HepG2 (cell line): ENCODE data around the gene MMP25. TPM values are rescaled to one million over a fixed set of nuclear protein-coding genes. Genes with fewer than 3 reads are reported as not detected.

ENCODE experiments used
- E2F2 ChIP-seq: sonication (generic); formaldehyde crosslinking; IDR thresholded peaks from 2 replicates; pipeline ENCODE4 v1.4.0; 2020; ENCODE audit warnings: missing genetic modification reagents, borderline replicate concordance
- EHMT2 ChIP-seq: fragments of 200-600 bp; sonication (generic); IDR thresholded peaks from 2 replicates; pipeline ENCODE4 v1.7.0; 2017; ENCODE audit warnings: antibody characterized with exemption, low read depth, low read length, borderline replicate concordance
- HDAC6 ChIP-seq: fragments of 200-600 bp; sonication (generic); IDR thresholded peaks from 2 replicates; pipeline ENCODE4 v1.7.0; 2017; ENCODE audit warnings: mild to moderate bottlenecking, antibody characterized with exemption, low read length, low read depth
- HMGA1 ChIP-seq: sonication (generic); formaldehyde crosslinking; conservative IDR thresholded peaks from 2 replicates; pipeline ENCODE4 v1.4.0; 2020; ENCODE audit warnings: missing genetic modification reagents
- HMGXB3 ChIP-seq: sonication (generic); formaldehyde crosslinking; IDR thresholded peaks from 2 replicates; pipeline ENCODE4 v1.4.0; 2020; ENCODE audit warnings: missing genetic modification reagents, borderline replicate concordance
- MBNL3 ChIP-seq: fragments of 250-450 bp; sonication (Bioruptor Pico); conservative IDR thresholded peaks from 2 replicates; pipeline ENCODE4 v1.8.0; 2022; ENCODE audit warnings: mild to moderate bottlenecking, inconsistent platforms
- MED1 ChIP-seq: sonication (generic); formaldehyde crosslinking; IDR thresholded peaks from 2 replicates; pipeline ENCODE4 v1.4.0; 2020; ENCODE audit warnings: missing genetic modification reagents
- MYC ChIP-seq: sonication (generic); formaldehyde crosslinking; IDR thresholded peaks from 2 replicates; pipeline ENCODE4 v1.9.0; 2021; ENCODE audit warnings: missing genetic modification reagents, borderline replicate concordance
- NR3C1 ChIP-seq: sonication (generic); formaldehyde crosslinking; IDR thresholded peaks from 2 replicates; pipeline ENCODE4 v1.4.0; 2020; ENCODE audit warnings: missing genetic modification reagents
- PCBP1 ChIP-seq: fragments of 200-400 bp; formaldehyde crosslinking; IDR thresholded peaks from 2 replicates; pipeline ENCODE4 v1.6.1; 2017; ENCODE audit warnings: mild to moderate bottlenecking, low read depth, low read length, borderline replicate concordance
- PHF5A ChIP-seq: IDR thresholded peaks from one replicate; pipeline ENCODE4 v1.6.1; 2018; ENCODE audit warnings: low read depth, missing genetic modification reagents; ENCODE audit not compliant: unreplicated experiment
- PHF8 ChIP-seq: sonication (generic); formaldehyde crosslinking; IDR thresholded peaks from 2 replicates; pipeline ENCODE4 v1.5.0; 2020; ENCODE audit warnings: missing genetic modification reagents
- PTBP1 ChIP-seq: fragments of 200-400 bp; formaldehyde crosslinking; IDR thresholded peaks from 2 replicates; pipeline ENCODE4 v1.6.1; 2018; ENCODE audit warnings: low read length, low read depth; ENCODE audit not compliant: poor library complexity, severe bottlenecking
- SAFB2 ChIP-seq: sonication (generic); formaldehyde crosslinking; IDR thresholded peaks from 2 replicates; pipeline ENCODE4 v1.5.1; 2020; ENCODE audit warnings: missing genetic modification reagents, low read depth, mild to moderate bottlenecking, borderline replicate concordance
- SOX5 ChIP-seq: IDR thresholded peaks from 2 replicates; pipeline ENCODE4 v1.6.1; 2016; ENCODE audit warnings: borderline replicate concordance
- SRY ChIP-seq: sonication (generic); formaldehyde crosslinking; IDR thresholded peaks from 2 replicates; pipeline ENCODE4 v1.8.0; 2022; ENCODE audit warnings: mild to moderate bottlenecking, missing genetic modification reagents
- ZBTB7A ChIP-seq: sonication (generic); formaldehyde crosslinking; IDR thresholded peaks from 2 replicates; pipeline ENCODE4 v1.8.0; 2022; ENCODE audit warnings: mild to moderate bottlenecking, missing genetic modification reagents
- ZNF264 ChIP-seq: sonication (generic); formaldehyde crosslinking; IDR thresholded peaks from 2 replicates; pipeline ENCODE4 v1.4.0; 2020; ENCODE audit warnings: missing genetic modification reagents
- ZNF557 ChIP-seq: sonication (generic); formaldehyde crosslinking; IDR thresholded peaks from 2 replicates; pipeline ENCODE4 v1.4.0; 2020; ENCODE audit warnings: missing genetic modification reagents
- ZNF564 ChIP-seq: sonication (generic); formaldehyde crosslinking; IDR thresholded peaks from 2 replicates; pipeline ENCODE4 v1.8.1; 2023; ENCODE audit warnings: mild to moderate bottlenecking, missing genetic modification reagents
- ZNF567 ChIP-seq: sonication (generic); formaldehyde crosslinking; IDR thresholded peaks from 2 replicates; pipeline ENCODE4 v1.8.1; 2023; ENCODE audit warnings: mild to moderate bottlenecking, missing genetic modification reagents, borderline replicate concordance
- ZNF672 ChIP-seq: sonication (generic); formaldehyde crosslinking; IDR thresholded peaks from 2 replicates; pipeline ENCODE4 v1.8.1; 2022; ENCODE audit warnings: missing genetic modification reagents
- ZNF773 ChIP-seq: sonication (generic); formaldehyde crosslinking; IDR thresholded peaks from 2 replicates; pipeline ENCODE4 v1.4.0; 2020; ENCODE audit warnings: missing genetic modification reagents, borderline replicate concordance
- polyA plus RNA-seq, 8 experiments: library from polyadenylated mRNA; depleted of rRNA in 3 of 8; stranded (reverse) in 7 of 8; unstranded in 1 of 8; fragments of >200 nt; fragmentation: Illumina TruSeq in 4 of 8; extraction: Trizol in 4 of 8; gene quantifications; 2 replicates each; pipeline versions ENCODE4 v1.2.1 to v1.2.3, GENCODE V29; 2011 to 2016; ENCODE audit warnings: low read depth in 4 of 8, missing spikeins in 1 of 8, mixed read lengths in 1 of 8; ENCODE audit not compliant: insufficient read depth in 1 of 8
- total RNA-seq, 5 experiments: library from RNA; depleted of rRNA; stranded (reverse); fragments of >200 nt; fragmentation: Illumina TruSeq; extraction: Trizol; gene quantifications; 2 replicates each; pipeline ENCODE4 v1.2.3, GENCODE V29; 2016; ENCODE audit warnings: low read depth in 1 of 5
- TF ChIP-seq, protein P1 (sequence below): sonication (generic); formaldehyde crosslinking; IDR thresholded peaks from 2 replicates; pipeline ENCODE4 v1.4.0; 2020; ENCODE audit warnings: mild to moderate bottlenecking, missing genetic modification reagents

The MMP25 gene
- total and polyA plus RNA-seq, 2 of the 13 experiments (the other 11 are each of a cell fraction or from before 2014, with no cell fraction given), result 0.04 to 0.08 TPM

DNA sequence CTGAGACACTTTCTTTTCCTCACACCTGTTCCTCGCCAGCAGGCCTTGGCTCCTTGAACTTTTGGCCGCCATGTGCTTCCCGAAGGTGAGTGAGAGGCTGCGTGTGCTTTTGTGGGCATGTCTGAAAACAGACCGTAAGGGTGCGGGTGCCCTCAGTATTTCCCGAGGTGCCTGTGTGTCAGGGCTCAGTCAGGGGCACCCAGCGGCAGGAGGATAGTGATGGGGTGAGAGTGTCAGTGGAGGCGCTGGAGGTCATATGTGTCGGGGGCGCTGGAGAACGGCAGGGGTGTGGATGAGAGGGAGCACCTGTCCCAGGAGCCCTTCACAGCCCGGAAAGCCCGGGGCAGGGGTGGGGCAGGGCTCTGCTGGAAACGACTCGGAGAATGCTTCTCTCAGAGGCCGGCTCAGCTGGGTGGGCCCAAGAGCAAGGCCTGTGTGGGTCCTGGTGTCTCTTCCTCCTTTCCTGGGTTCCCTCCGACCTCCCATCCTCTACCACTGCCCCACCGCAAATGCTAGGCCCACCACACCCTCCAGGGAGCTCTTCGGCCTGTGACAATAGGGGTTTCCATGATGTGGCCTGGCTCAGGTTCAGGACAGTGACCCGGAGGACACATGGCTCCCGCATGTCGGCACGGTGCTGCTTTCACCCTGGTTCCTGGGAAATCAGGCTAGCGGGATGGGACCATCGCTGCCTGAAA lies 19.5 kb downstream of the MMP25 start (continued):
- TF ChIP-seq E2F2 (CRISPR knock-in tag) (no peak), ZNF264 (CRISPR knock-in tag) (no peak), ZBTB7A (CRISPR knock-in tag) (peak; percentile 17; the same call in 1 of the 2 replicates), PHF5A (no peak), NR3C1 (no peak), MBNL3 (no peak), ZNF557 (CRISPR knock-in tag) (0 out of 2 replicates have a peak, but pooled peaks have one; percentile 21), PCBP1 (no peak), HMGA1 (CRISPR knock-in tag) (no peak), SRY (CRISPR knock-in tag) (no peak; the same call in 1 of the 2 replicates), EHMT2 (no peak), SOX5 (CRISPR knock-in tag) (no peak), PHF8 (0 out of 2 replicates have a peak, but pooled peaks have one; percentile 38), SAFB2 (CRISPR knock-in tag) (no peak), ZNF672 (CRISPR knock-in tag) (0 out of 2 replicates have a peak, but pooled peaks have one; percentile 65), ZNF564 (CRISPR knock-in tag) (no peak), HMGXB3 (CRISPR knock-in tag) (no peak), MED1 (CRISPR knock-in tag) (no peak), MYC (CRISPR knock-in tag) (peak; percentile 58; the same call in 1 of the 2 replicates), ZNF567 (CRISPR knock-in tag) (no peak), PTBP1 (no peak), ZNF773 (CRISPR knock-in tag) (no peak), HDAC6 (no peak)
- TF ChIP-seq, protein P1, sequence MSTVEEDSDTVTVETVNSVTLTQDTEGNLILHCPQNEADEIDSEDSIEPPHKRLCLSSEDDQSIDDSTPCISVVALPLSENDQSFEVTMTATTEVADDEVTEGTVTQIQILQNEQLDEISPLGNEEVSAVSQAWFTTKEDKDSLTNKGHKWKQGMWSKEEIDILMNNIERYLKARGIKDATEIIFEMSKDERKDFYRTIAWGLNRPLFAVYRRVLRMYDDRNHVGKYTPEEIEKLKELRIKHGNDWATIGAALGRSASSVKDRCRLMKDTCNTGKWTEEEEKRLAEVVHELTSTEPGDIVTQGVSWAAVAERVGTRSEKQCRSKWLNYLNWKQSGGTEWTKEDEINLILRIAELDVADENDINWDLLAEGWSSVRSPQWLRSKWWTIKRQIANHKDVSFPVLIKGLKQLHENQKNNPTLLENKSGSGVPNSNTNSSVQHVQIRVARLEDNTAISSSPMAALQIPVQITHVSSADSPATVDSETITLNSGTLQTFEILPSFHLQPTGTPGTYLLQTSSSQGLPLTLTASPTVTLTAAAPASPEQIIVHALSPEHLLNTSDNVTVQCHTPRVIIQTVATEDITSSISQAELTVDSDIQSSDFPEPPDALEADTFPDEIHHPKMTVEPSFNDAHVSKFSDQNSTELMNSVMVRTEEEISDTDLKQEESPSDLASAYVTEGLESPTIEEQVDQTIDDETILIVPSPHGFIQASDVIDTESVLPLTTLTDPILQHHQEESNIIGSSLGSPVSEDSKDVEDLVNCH (CRISPR knock-in tag), result no peak
